Ishikawa (cell line): ENCODE results near the gene GJD2.

Experiments used
- CREB1 ChIP-seq: IDR thresholded peaks from 2 replicates; pipeline ENCODE4 v1.6.1; 2012; ENCODE audit warnings: low read depth
- EGR1 ChIP-seq: IDR thresholded peaks from 2 replicates; pipeline ENCODE4 v1.6.1; 2012
- RAD21 ChIP-seq: IDR thresholded peaks from 2 replicates; pipeline ENCODE4 v1.6.1; 2012; ENCODE audit warnings: low read depth
- TAF1 ChIP-seq: IDR thresholded peaks from 2 replicates; pipeline ENCODE4 v1.6.1; 2012; ENCODE audit warnings: low read depth, mild to moderate bottlenecking
- TCF12 ChIP-seq: IDR thresholded peaks from 2 replicates; pipeline ENCODE4 v1.6.1; 2012; ENCODE audit warnings: low read depth
- YY1 ChIP-seq: IDR thresholded peaks from 2 replicates; pipeline ENCODE4 v1.6.1; 2012; ENCODE audit warnings: low read depth
- TF ChIP-seq, protein P1 (sequence below): IDR thresholded peaks from 2 replicates; pipeline ENCODE4 v1.6.1; 2012; ENCODE audit warnings: low read depth, mild to moderate bottlenecking

DNA sequence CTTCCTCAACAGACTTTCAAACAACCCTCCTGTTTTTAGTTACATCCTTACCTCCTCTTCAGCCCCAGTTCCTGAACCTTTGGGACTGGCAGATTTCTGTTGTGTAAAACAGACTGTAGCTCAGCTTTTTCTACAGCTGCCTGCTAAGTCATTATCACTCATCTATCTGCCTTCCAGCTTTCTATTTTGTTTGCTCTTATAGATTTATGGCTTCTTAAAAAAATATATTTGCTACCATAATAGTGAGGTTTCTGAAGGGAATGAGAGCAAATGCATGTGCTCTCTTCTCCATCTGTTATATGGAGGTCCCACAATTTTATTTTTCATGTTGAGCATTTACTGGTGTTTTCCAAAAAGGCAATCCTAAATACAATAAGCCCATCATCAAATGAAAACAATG lies 18.2 kb upstream of the GJD2 start:
- no peak for TF ChIP-seq CREB1
- no peak for TF ChIP-seq TCF12
- TF ChIP-seq, protein P1, sequence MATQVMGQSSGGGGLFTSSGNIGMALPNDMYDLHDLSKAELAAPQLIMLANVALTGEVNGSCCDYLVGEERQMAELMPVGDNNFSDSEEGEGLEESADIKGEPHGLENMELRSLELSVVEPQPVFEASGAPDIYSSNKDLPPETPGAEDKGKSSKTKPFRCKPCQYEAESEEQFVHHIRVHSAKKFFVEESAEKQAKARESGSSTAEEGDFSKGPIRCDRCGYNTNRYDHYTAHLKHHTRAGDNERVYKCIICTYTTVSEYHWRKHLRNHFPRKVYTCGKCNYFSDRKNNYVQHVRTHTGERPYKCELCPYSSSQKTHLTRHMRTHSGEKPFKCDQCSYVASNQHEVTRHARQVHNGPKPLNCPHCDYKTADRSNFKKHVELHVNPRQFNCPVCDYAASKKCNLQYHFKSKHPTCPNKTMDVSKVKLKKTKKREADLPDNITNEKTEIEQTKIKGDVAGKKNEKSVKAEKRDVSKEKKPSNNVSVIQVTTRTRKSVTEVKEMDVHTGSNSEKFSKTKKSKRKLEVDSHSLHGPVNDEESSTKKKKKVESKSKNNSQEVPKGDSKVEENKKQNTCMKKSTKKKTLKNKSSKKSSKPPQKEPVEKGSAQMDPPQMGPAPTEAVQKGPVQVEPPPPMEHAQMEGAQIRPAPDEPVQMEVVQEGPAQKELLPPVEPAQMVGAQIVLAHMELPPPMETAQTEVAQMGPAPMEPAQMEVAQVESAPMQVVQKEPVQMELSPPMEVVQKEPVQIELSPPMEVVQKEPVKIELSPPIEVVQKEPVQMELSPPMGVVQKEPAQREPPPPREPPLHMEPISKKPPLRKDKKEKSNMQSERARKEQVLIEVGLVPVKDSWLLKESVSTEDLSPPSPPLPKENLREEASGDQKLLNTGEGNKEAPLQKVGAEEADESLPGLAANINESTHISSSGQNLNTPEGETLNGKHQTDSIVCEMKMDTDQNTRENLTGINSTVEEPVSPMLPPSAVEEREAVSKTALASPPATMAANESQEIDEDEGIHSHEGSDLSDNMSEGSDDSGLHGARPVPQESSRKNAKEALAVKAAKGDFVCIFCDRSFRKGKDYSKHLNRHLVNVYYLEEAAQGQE: no peak
- TF ChIP-seq YY1: no peak
- no peak for TF ChIP-seq TAF1
- no peak for TF ChIP-seq RAD21
- no peak for TF ChIP-seq EGR1
